ENCODE data around the gene UBL4B.

- peak; percentile 49 to 62 (median 52) for TF ChIP-seq CTCF (optimal IDR thresholded peaks at IDR 0.05 in 1 of 3, IDR thresholded peaks at IDR 0.05 in 1 of 3, conservative IDR thresholded peaks at IDR 0.05 in 1 of 3; ENCODE audit: extremely low read depth in 1 of 3, insufficient read depth in 2 of 3, low read length in 3 of 3)
- TF ChIP-seq EZH2 (IDR thresholded peaks at IDR 0.05; ENCODE audit: low read length) = no peak
These were observed 36.7 kb downstream of the UBL4B start for GRCh38 chr1:110148961-110149360.

All from keratinocyte (primary cell).